ENCODE measurements around the gene HECW1. TPM values are rescaled to one million over a fixed set of nuclear protein-coding genes. Genes with fewer than 3 reads are reported as not detected.

HECW1 gene
- total RNA-seq, 1 donor from 2014 or later, result 0.11 TPM

GRCh38 chr7:43295429-43295828, 183.0 kb downstream of the HECW1 start:
- H3K36me3 Mint-ChIP-seq, result no peaks in the 10 kb centered on the region
- H3K27ac Mint-ChIP-seq, result no peak overlapping the region
- no peak for DNase-seq (ENCODE audit: low spot score)
- Histone ChIP-seq H3K27me3 (no peaks in the 10 kb centered on the region), H3K36me3 (no peaks in the 10 kb centered on the region), H3K79me2 (ENCODE audit: low read depth) (no peaks in the 10 kb centered on the region), H4K20me1 (ENCODE audit: low read depth) (no peaks in the 10 kb centered on the region), H2AFZ (replicated peaks) (no peak overlapping the region), H3K4me2 (peak overlapping the region; percentile 42), H3F3A (ENCODE audit: low read depth) (peaks cover 35% of the 10 kb centered on the region), H3K4me3 (no peak overlapping the region), H3K4me1 (peaks cover 60% of the 10 kb centered on the region), H3K9me3 (ENCODE audit: low read depth) (no peaks in the 10 kb centered on the region), H3K27ac (no peak overlapping the region), H3K9ac (no peak overlapping the region)
- peaks cover 2% of the 10 kb centered on the region for H3K27me3 Mint-ChIP-seq (ENCODE audit: insufficient read depth, low read depth)
- H3K4me3 Mint-ChIP-seq, result no peak overlapping the region
- H3K9me3 Mint-ChIP-seq, result peaks cover 5% of the 10 kb centered on the region
- peaks cover 22% of the 10 kb centered on the region for H3K4me1 Mint-ChIP-seq
- TF ChIP-seq CTCF (IDR thresholded peaks at IDR 0.05) (no peak), EZH2 (IDR thresholded peaks at IDR 0.05) (no peak), EZH2phosphoT487 (IDR thresholded peaks at IDR 0.05) (no peak)

- TF ChIP-seq EZH2 (IDR thresholded peaks at IDR 0.05) (no peak), CTCF (IDR thresholded peaks at IDR 0.05) (peak; percentile 31)
- H3K79me2 ChIP-seq (ENCODE audit: low read depth), result no peaks in the 10 kb centered on the region
- peaks cover 22% of the 10 kb centered on the region for H3K4me1 Mint-ChIP-seq
- no peak overlapping the region for H3K4me3 ChIP-seq
- no peak overlapping the region for H3K4me2 ChIP-seq
- H3K27ac Mint-ChIP-seq, result no peak overlapping the region
- no peak overlapping the region for H3K27ac ChIP-seq
- no peaks in the 10 kb centered on the region for H3K9me3 ChIP-seq (ENCODE audit: low read depth)
- peaks cover 27% of the 10 kb centered on the region for H3F3A ChIP-seq (ENCODE audit: low read depth)
- no peaks in the 10 kb centered on the region for H3K36me3 Mint-ChIP-seq
- H3K9ac ChIP-seq, result no peak overlapping the region
- H3K4me3 Mint-ChIP-seq, result no peak overlapping the region
- no peaks in the 10 kb centered on the region for H4K20me1 ChIP-seq (ENCODE audit: low read depth)
- peaks cover 56% of the 10 kb centered on the region for H3K4me1 ChIP-seq
- no peaks in the 10 kb centered on the region for H3K27me3 ChIP-seq
- H3K9me3 Mint-ChIP-seq, result peaks cover 3% of the 10 kb centered on the region
- H3K27me3 Mint-ChIP-seq (ENCODE audit: insufficient read depth, low read depth), result peaks cover 2% of the 10 kb centered on the region
- no peak for DNase-seq (ENCODE audit: low spot score)
- H3K36me3 ChIP-seq, result no peaks in the 10 kb centered on the region
- H2AFZ ChIP-seq (replicated peaks), result no peak overlapping the region
Measured at GRCh38 chr7:43296306-43296705, 183.9 kb downstream of the HECW1 start.

GRCh38 chr7:43298617-43299016, 186.2 kb downstream of the HECW1 start:
- peaks cover 35% of the 10 kb centered on the region for H3K4me1 Mint-ChIP-seq
- Histone ChIP-seq H3K9me3 (ENCODE audit: low read depth) (no peaks in the 10 kb centered on the region), H3K27ac (no peak overlapping the region), H4K20me1 (ENCODE audit: low read depth) (no peaks in the 10 kb centered on the region), H2AFZ (replicated peaks) (no peak overlapping the region), H3K79me2 (ENCODE audit: low read depth) (no peaks in the 10 kb centered on the region), H3K4me3 (no peak overlapping the region), H3K4me1 (peaks cover 55% of the 10 kb centered on the region), H3K9ac (no peak overlapping the region), H3K27me3 (no peaks in the 10 kb centered on the region), H3F3A (ENCODE audit: low read depth) (peaks cover 12% of the 10 kb centered on the region), H3K36me3 (no peaks in the 10 kb centered on the region), H3K4me2 (no peak overlapping the region)
- no peaks in the 10 kb centered on the region for H3K9me3 Mint-ChIP-seq
- no peaks in the 10 kb centered on the region for H3K36me3 Mint-ChIP-seq
- DNase-seq (ENCODE audit: low spot score), result no peak
- TF ChIP-seq EZH2phosphoT487 (IDR thresholded peaks at IDR 0.05), result no peak
- TF ChIP-seq CTCF (IDR thresholded peaks at IDR 0.05), result no peak
- no peak for TF ChIP-seq EZH2 (IDR thresholded peaks at IDR 0.05)
- H3K4me3 Mint-ChIP-seq, result no peak overlapping the region
- peaks cover 2% of the 10 kb centered on the region for H3K27me3 Mint-ChIP-seq (ENCODE audit: insufficient read depth, low read depth)
- H3K27ac Mint-ChIP-seq, result no peak overlapping the region

Data from neural progenitor cell (in vitro differentiated cells).